IMR-90 (cell line): Measurements from ENCODE around the gene ELF2.

Experiments used
- RAD21 ChIP-seq: IDR thresholded peaks from 2 replicates; pipeline ENCODE4 v1.6.1; 2012; ENCODE audit warnings: low read length, improper control_type of control experiment
- TF ChIP-seq, protein P1 (sequence below): conservative IDR thresholded peaks from 2 replicates; pipeline ENCODE4 v1.5.1; 2012; ENCODE audit warnings: mild to moderate bottlenecking, low read depth, low read length, improper control_type of control experiment

DNA sequence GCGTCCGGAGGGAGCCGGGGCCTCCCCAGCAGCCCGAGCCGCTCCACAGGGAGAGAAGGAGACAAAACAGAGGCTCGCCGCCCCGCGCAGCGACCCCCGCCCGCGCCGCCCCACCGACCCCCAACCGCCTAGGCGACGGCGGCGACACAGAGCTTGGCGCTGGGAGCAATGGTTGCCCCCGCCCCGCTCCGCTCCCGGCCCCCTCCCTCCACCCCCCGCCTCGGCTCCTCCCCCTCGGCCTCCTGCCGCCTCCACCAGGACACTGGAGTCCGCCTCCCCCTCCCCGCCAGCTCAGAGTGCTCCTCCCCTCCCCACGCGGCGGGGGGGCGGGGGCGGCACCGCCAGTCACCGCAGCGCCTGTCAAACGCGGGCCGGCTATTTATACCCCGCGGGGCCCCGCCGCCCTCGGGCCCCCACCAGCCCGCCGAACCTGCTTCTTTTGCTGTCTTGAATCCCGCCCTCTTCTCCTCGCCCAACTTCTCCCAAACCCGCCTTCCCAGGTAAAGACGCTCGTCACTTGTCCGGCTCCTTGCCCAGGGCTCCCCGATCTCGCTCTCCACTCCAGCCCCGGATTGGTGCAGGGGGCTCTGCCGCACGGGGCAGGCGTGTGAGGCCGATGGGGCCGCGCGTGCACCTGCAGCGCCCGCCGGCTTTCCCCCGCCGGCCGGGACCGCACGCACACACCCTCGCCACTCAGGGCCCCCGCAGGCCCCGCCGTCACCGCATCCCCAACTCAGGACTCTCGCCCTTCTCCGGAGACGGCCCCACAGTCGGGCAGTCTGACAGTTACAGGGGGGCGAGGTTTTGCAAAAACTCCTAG is at the start of gene ELF2:
- TF ChIP-seq, protein P1, sequence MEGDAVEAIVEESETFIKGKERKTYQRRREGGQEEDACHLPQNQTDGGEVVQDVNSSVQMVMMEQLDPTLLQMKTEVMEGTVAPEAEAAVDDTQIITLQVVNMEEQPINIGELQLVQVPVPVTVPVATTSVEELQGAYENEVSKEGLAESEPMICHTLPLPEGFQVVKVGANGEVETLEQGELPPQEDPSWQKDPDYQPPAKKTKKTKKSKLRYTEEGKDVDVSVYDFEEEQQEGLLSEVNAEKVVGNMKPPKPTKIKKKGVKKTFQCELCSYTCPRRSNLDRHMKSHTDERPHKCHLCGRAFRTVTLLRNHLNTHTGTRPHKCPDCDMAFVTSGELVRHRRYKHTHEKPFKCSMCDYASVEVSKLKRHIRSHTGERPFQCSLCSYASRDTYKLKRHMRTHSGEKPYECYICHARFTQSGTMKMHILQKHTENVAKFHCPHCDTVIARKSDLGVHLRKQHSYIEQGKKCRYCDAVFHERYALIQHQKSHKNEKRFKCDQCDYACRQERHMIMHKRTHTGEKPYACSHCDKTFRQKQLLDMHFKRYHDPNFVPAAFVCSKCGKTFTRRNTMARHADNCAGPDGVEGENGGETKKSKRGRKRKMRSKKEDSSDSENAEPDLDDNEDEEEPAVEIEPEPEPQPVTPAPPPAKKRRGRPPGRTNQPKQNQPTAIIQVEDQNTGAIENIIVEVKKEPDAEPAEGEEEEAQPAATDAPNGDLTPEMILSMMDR, result no peak
- TF ChIP-seq RAD21, result no peak
